ENCODE measurements around the gene PCF11. TPM values are rescaled to one million over a fixed set of nuclear protein-coding genes. Genes with fewer than 3 reads are reported as not detected.

Gene PCF11
- total and polyA plus RNA-seq, 2 of the 13 experiments (the other 11 are each of a cell fraction or from before 2014, with no cell fraction given), result 40.3 to 47.7 TPM

DNA sequence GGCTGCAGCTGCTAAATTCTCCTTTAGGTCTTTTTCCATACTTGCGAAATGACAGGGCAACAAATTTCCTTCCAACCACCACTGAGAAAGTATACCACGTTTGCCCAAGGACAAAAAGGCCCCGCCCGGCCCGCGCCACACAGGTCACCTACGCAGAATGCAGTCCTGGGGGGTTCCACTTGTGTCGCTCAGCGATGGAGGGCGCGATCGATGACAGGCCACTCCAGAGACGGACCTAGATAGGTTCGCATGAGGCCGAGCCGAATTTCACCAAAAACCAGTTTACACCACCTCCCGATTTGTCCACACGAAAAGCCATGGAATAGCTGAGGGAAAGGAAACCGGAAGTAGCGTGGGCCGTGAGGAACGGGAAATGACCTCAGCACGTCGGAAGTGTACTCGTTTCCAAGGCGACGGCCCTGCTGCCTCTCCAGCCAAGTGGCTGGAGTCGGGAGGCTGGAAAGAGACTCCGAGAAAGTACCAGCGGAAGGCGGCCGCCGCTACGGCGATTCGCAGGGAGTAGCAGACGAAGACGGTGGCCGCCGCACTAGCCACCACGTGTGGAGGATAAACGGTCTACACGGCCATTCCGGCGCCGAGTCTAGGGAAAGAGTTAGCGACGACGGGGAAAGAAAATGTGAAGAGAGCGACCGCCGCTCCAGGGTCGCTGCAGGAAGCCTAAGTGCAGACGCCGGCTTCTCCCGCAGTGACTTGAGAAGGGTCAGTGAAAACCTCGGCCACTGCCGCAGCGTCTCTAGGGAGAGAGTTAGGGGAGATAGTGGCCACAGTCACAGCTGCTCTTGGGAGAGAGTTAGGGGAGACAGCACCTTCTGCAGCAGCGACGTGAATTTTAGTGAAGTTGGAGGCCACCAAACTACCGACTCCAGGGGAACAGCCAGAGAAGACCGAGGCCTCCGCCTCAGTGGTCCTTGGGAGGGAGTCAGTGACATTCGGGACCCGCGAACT, 36.7 kb downstream of the PCF11 start, which contains the start of gene ANKRD42 (continued):
- TF ChIP-seq, protein P1, sequence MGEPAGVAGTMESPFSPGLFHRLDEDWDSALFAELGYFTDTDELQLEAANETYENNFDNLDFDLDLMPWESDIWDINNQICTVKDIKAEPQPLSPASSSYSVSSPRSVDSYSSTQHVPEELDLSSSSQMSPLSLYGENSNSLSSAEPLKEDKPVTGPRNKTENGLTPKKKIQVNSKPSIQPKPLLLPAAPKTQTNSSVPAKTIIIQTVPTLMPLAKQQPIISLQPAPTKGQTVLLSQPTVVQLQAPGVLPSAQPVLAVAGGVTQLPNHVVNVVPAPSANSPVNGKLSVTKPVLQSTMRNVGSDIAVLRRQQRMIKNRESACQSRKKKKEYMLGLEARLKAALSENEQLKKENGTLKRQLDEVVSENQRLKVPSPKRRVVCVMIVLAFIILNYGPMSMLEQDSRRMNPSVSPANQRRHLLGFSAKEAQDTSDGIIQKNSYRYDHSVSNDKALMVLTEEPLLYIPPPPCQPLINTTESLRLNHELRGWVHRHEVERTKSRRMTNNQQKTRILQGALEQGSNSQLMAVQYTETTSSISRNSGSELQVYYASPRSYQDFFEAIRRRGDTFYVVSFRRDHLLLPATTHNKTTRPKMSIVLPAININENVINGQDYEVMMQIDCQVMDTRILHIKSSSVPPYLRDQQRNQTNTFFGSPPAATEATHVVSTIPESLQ (CRISPR knock-in tag; conservative IDR thresholded peaks at IDR 0.05), result no peak
- TF ChIP-seq RFX1 (IDR thresholded peaks at IDR 0.05) (peak; percentile 87), ZNF891 (CRISPR knock-in tag; IDR thresholded peaks at IDR 0.05) (peak; percentile 83; the same call in 1 of the 2 replicates), HNRNPK (IDR thresholded peaks at IDR 0.05; ENCODE audit: low read depth, low read length, poor library complexity, severe bottlenecking) (no peak), ETV6 (CRISPR knock-in tag; conservative IDR thresholded peaks at IDR 0.05) (0 out of 2 replicates have a peak, but pooled peaks have one; percentile 34), SRY (CRISPR knock-in tag; IDR thresholded peaks at IDR 0.05) (no peak), ZNF136 (CRISPR knock-in tag; IDR thresholded peaks at IDR 0.05; ENCODE audit: low read depth) (no peak), ZMYM3 (CRISPR knock-in tag; IDR thresholded peaks at IDR 0.05) (no peak), MAFK (conservative IDR thresholded peaks at IDR 0.05 in 1 of 2, IDR thresholded peaks at IDR 0.05 in 1 of 2; ENCODE audit: low read length in 2 of 2) (no peak), ZNF44 (CRISPR knock-in tag; IDR thresholded peaks at IDR 0.05) (no peak), SETDB1 (CRISPR knock-in tag; IDR thresholded peaks at IDR 0.05; ENCODE audit: borderline replicate concordance) (no peak), NCOA5 (CRISPR knock-in tag; IDR thresholded peaks at IDR 0.05) (no peak), DPF2 (CRISPR knock-in tag; IDR thresholded peaks at IDR 0.05; ENCODE audit: borderline replicate concordance, low read depth) (no peak), ZNF703 (CRISPR knock-in tag; IDR thresholded peaks at IDR 0.05; ENCODE audit: borderline replicate concordance) (no peak; the same call in 1 of the 2 replicates), HNF4A (CRISPR knock-in tag; IDR thresholded peaks at IDR 0.05) (no peak), NONO (IDR thresholded peaks at IDR 0.05) (no peak), NONO (CRISPR knock-in tag; conservative IDR thresholded peaks at IDR 0.05) (no peak; the same call in 1 of the 2 replicates), TCF7 (IDR thresholded peaks at IDR 0.05; ENCODE audit: low read depth) (no peak)
- TF ChIP-seq, protein P2, sequence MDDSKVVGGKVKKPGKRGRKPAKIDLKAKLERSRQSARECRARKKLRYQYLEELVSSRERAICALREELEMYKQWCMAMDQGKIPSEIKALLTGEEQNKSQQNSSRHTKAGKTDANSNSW (CRISPR knock-in tag; IDR thresholded peaks at IDR 0.05; ENCODE audit: borderline replicate concordance), result peak; percentile 95; the same call in 1 of the 2 replicates
- TF ChIP-seq, protein P3, sequence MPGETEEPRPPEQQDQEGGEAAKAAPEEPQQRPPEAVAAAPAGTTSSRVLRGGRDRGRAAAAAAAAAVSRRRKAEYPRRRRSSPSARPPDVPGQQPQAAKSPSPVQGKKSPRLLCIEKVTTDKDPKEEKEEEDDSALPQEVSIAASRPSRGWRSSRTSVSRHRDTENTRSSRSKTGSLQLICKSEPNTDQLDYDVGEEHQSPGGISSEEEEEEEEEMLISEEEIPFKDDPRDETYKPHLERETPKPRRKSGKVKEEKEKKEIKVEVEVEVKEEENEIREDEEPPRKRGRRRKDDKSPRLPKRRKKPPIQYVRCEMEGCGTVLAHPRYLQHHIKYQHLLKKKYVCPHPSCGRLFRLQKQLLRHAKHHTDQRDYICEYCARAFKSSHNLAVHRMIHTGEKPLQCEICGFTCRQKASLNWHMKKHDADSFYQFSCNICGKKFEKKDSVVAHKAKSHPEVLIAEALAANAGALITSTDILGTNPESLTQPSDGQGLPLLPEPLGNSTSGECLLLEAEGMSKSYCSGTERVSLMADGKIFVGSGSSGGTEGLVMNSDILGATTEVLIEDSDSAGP (CRISPR knock-in tag; IDR thresholded peaks at IDR 0.05; ENCODE audit: borderline replicate concordance), result peak; percentile 14
- TF ChIP-seq, protein P4, sequence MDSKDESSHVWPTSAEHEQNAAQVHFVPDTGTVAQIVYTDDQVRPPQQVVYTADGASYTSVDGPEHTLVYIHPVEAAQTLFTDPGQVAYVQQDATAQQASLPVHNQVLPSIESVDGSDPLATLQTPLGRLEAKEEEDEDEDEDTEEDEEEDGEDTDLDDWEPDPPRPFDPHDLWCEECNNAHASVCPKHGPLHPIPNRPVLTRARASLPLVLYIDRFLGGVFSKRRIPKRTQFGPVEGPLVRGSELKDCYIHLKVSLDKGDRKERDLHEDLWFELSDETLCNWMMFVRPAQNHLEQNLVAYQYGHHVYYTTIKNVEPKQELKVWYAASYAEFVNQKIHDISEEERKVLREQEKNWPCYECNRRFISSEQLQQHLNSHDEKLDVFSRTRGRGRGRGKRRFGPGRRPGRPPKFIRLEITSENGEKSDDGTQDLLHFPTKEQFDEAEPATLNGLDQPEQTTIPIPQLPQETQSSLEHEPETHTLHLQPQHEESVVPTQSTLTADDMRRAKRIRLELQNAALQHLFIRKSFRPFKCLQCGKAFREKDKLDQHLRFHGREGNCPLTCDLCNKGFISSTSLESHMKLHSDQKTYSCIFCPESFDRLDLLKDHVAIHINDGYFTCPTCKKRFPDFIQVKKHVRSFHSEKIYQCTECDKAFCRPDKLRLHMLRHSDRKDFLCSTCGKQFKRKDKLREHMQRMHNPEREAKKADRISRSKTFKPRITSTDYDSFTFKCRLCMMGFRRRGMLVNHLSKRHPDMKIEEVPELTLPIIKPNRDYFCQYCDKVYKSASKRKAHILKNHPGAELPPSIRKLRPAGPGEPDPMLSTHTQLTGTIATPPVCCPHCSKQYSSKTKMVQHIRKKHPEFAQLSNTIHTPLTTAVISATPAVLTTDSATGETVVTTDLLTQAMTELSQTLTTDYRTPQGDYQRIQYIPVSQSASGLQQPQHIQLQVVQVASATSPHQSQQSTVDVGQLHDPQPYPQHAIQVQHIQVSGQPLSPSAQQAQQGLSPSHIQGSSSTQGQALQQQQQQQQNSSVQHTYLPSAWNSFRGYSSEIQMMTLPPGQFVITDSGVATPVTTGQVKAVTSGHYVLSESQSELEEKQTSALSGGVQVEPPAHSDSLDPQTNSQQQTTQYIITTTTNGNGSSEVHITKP (CRISPR knock-in tag; IDR thresholded peaks at IDR 0.05; ENCODE audit: low read depth), result no peak
